Muscle layer of duodenum (tissue), 2 donors: Measurements from ENCODE around the gene MS4A1.
"Not testable (repeated sequence)": the region's sequence is repeated elsewhere in the genome, so short reads cannot be mapped to it uniquely, and the experiment has no call there.

Experiments used
- H3K27ac ChIP-seq: one replicate; pipeline ENCODE4 v1.7.0; 2013; ENCODE audit warnings: mild to moderate bottlenecking, low read length
- H3K27me3 ChIP-seq: one replicate; pipeline ENCODE4 v1.7.0; 2013; ENCODE audit warnings: low read depth, mild to moderate bottlenecking, control low read depth, low read length
- H3K36me3 ChIP-seq, 2 donors: one replicate each; pipeline ENCODE4 v1.7.0; 2013; ENCODE audit warnings: low read length in 2 of 2, control low read depth in 1 of 2, mild to moderate bottlenecking in 1 of 2; ENCODE audit not compliant: insufficient read depth in 2 of 2, control insufficient read depth in 1 of 2
- H3K4me1 ChIP-seq, 2 donors: one replicate each; pipeline ENCODE4 v1.7.0; 2013; ENCODE audit warnings: low read length in 2 of 2, mild to moderate bottlenecking in 2 of 2, control low read depth in 1 of 2, moderate library complexity in 1 of 2; ENCODE audit not compliant: insufficient read depth in 2 of 2, control insufficient read depth in 1 of 2
- H3K4me3 ChIP-seq, 2 donors: one replicate each; pipeline ENCODE4 v1.7.0; 2013; ENCODE audit warnings: low read length in 2 of 2, low read depth in 1 of 2, mild to moderate bottlenecking in 1 of 2
- H3K9me3 ChIP-seq, 2 donors: one replicate each; pipeline ENCODE4 v1.7.0; 2013; ENCODE audit warnings: low read length in 2 of 2, control low read depth in 1 of 2, mild to moderate bottlenecking in 1 of 2; ENCODE audit not compliant: control insufficient read depth in 1 of 2
- donor health status: healthy.

Gene MS4A1

DNA sequence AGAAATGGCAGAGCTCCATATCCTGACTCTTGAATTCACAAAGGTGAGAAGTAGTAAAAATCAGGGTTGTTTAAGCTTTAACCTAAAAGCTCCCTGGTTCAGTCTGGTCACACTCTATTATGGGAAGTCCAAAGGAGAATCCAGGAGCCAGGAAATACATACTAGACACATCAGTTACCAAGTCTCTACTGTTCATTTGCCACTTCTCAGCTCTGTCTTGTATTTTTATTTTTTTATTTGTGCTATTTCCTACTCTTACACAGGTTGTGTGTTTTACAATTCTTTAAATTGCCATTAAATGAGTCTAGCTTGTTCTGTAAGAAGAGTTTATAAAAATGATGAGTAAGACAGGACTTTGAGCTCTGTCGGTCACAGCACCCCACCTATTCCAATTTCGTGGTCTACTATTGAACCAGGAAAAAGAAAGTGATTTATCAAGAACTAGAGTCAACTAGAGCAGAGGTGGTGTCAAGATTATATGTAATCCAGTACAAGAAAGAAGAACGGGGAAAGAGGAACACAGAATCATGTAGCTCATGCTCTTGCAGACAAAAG is 46.7 kb downstream of the MS4A1 start:
- Histone ChIP-seq H3K27me3 (no peaks in the 10 kb centered on the region), H3K36me3 (no peaks in the 10 kb centered on the region), H3K9me3 (no peaks in the 10 kb centered on the region), H3K4me1 (no peaks in the 10 kb centered on the region), H3K27ac (no peak overlapping the region), H3K4me3 (no peak overlapping the region)

- Histone ChIP-seq H3K36me3 (no peaks in the 10 kb centered on the region), H3K27ac (no peak overlapping the region), H3K9me3 (no peaks in the 10 kb centered on the region), H3K4me3 (no peak overlapping the region), H3K27me3 (no peaks in the 10 kb centered on the region), H3K4me1 (no peaks in the 10 kb centered on the region)
Measured at GRCh38 chr11:60504219-60504905, 48.7 kb downstream of the MS4A1 start.

- H3K27me3 ChIP-seq, H3K4me3 ChIP-seq, H3K27ac ChIP-seq, H3K9me3 ChIP-seq, H3K36me3 ChIP-seq, H3K4me1 ChIP-seq: not testable (repeated sequence)
Measured at GRCh38 chr11:60509609-60510008, 54.0 kb downstream of the MS4A1 start.

DNA sequence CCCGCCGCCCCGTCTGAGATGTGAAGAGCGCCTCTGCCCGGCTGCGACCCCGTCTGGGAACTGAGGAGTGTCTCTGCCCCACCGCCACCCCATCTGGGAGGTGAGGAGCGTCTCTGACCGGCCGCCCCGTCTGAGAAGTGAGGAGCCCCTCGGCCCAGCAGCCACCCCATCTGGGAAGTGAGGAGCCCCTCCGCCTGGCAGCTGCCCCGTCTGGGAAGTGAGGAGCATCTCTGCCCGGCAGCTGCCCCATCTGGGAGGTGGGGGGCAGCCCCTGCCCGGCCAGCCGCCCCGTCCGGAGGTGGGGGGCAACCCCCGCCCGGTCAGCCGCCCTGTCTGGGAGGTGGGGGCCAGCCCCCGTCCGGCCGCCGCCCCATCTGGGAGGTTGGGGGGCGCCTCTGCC is 54.6 kb downstream of the MS4A1 start:
- not testable (repeated sequence) for H3K27ac ChIP-seq

GRCh38 chr11:60511393-60511792 is 55.7 kb downstream of the MS4A1 start:
- H3K9me3 ChIP-seq, result no peaks in the 10 kb centered on the region
- no peaks in the 10 kb centered on the region for H3K36me3 ChIP-seq
- H3K27me3 ChIP-seq, result no peaks in the 10 kb centered on the region
- H3K4me1 ChIP-seq, result peaks cover 0 to 9% of the 10 kb centered on the region in 2 donors
- no peak overlapping the region for H3K4me3 ChIP-seq
- H3K27ac ChIP-seq, result no peak overlapping the region

More for the DNA sequence above, 54.6 kb downstream of the MS4A1 start:
- H3K27me3 ChIP-seq, H3K9me3 ChIP-seq, H3K4me3 ChIP-seq, H3K36me3 ChIP-seq, H3K4me1 ChIP-seq: not testable (repeated sequence)

- Histone ChIP-seq H3K27ac (no peak overlapping the region), H3K27me3 (no peaks in the 10 kb centered on the region), H3K4me3 (no peak overlapping the region), H3K9me3 (no peaks in the 10 kb centered on the region), H3K4me1 (peaks cover 0 to 9% of the 10 kb centered on the region in 2 donors), H3K36me3 (no peaks in the 10 kb centered on the region)
Measured at GRCh38 chr11:60512651-60513225, 57.1 kb downstream of the MS4A1 start.

DNA sequence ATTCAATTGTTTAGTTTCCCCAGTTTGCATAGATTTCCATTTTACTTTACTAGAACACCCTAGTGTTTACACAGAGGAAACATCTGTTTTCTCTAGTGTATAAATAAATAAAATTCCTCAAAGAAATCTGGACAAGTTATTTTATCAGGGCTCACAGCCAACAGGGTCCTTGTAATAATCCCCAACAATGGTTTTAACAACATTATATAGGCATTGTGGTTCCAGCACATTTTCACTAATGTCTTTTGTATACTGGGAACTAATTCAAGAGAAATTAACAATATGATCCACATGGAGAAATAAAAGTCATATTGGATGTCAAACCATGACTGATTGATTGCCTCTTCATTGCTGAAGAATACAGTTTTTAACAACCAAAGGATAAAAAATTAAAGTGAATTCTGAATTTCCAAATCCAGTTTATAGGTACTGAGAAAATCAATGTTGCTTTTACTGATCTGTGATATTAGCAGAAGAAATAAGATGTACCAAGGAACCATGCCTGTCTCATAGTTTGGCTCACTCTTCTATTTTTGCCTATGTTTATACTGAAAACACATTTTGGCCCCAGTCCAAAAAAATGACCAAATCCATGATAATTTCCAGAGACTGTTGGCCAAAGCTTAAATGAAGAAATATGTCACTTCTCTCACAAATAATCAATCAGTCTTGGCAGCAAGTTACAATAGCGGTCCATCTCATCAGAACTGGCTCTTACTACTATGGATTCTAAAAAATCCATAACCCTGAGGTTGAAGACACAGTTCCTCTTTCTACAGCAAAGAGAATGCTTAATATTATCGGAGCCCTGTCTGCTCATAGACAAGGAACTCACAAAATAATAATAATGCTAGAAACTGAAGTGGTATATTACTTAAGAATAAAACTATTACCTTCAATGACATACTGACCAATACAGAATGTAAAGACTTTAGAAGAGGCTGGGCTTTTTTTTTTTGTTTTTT is 58.1 kb downstream of the MS4A1 start:
- no peaks in the 10 kb centered on the region for H3K9me3 ChIP-seq
- no peaks in the 10 kb centered on the region for H3K36me3 ChIP-seq
- H3K4me1 ChIP-seq, result peaks cover 0 to 9% of the 10 kb centered on the region in 2 donors
- H3K4me3 ChIP-seq, result no peak overlapping the region
- H3K27ac ChIP-seq, result no peak overlapping the region
- no peaks in the 10 kb centered on the region for H3K27me3 ChIP-seq

DNA sequence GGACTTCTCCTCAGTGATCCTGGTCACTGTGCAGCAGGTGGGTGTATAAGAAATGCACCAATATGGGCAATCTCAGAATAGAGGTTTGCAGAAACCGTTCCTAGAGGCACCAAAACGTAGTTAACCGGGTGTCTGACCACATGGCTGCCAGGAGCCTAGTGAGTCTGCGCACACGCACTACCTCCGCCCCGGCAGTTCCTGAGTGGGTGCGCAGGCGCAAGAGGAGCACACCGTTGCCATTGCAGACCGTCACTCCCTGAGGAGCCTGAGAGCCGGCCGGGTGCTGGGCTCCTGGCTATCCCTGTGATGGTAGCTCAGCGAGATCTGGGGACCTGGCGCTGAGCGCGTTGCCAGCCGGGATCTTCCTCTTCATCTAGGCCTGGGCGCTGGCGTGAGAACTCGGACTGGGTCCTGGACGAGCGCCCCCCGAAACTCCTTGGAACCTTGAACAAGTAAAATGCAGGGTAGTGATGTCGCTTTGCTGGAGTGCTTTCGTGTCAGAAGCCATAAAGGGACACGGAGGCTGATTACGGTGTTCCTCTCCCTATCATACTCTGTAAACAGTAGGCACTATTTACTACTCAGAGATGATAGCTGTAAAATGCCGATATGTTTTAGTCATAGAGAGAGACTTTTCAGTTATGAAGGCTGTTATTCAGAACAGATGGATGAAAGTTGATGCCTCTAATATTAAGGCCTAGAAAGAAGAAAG is 59.7 kb downstream of the MS4A1 start, which contains the start of gene MS4A13:
Gene MS4A13 (plus strand): TSS at position 249 of the 712 bp plus-strand sequence. CDS start 2,692 bp downstream, outside the sequence.
- Histone ChIP-seq H3K4me1 (peaks cover 0 to 9% of the 10 kb centered on the region in 2 donors), H3K9me3 (no peaks in the 10 kb centered on the region), H3K27ac (no peak within 1 kb of the TSS), H3K27me3 (no peaks in the 10 kb centered on the region), H3K36me3 (no peaks in the 10 kb centered on the region), H3K4me3 (no peak within 1 kb of the TSS)
